Activated T-cell treated with anti-CD3 and anti-CD28 coated beads, Interleukin-2, amount 50 U/mL, for 72 hours (primary cell): ENCODE measurements around the gene TERT. TPM values are rescaled to one million over a fixed set of nuclear protein-coding genes. Genes with fewer than 3 reads are reported as not detected.
"Not testable (repeated sequence)": the region's sequence is repeated elsewhere in the genome, so short reads cannot be mapped to it uniquely, and the experiment has no call there.

Experiments
- ATAC-seq, 2 donors: fragments of 150-1000 bp; cut with Tn5 transposase; replicated peaks in 1 of 2; 2 replicates each; pipeline ENCODE4 v1.10.0; 2021; ENCODE audit warnings: moderate library complexity in 2 of 2, mild to moderate bottlenecking in 1 of 2
- DNase-seq, 2 donors: peaks; one replicate each; pipeline ENCODE4 v3.0.0; 2021 to 2022; ENCODE audit warnings: mixed read lengths in 1 of 2
- H3K27ac Mint-ChIP-seq: one replicate; pipeline ENCODE4 v1.8.0; 2022; ENCODE audit warnings: mild to moderate bottlenecking, moderate library complexity, mixed read lengths
- H3K27me3 Mint-ChIP-seq: one replicate; pipeline ENCODE4 v1.8.0; 2022; ENCODE audit warnings: low read depth, mixed read lengths
- H3K36me3 Mint-ChIP-seq, 2 donors: one replicate each; pipeline ENCODE4 v1.8.0; 2022; ENCODE audit warnings: mixed read lengths in 2 of 2, mild to moderate bottlenecking in 1 of 2; ENCODE audit not compliant: insufficient read depth in 2 of 2
- H3K4me1 Mint-ChIP-seq: one replicate; pipeline ENCODE4 v1.8.0; 2022; ENCODE audit warnings: low read depth, mixed read lengths
- H3K4me3 Mint-ChIP-seq, 2 donors: one replicate each; pipeline ENCODE4 v1.8.0; 2022; ENCODE audit warnings: mild to moderate bottlenecking in 2 of 2, mixed read lengths in 2 of 2, moderate library complexity in 2 of 2
- H3K9me3 Mint-ChIP-seq, 2 donors: one replicate each; pipeline ENCODE4 v1.8.0; 2022; ENCODE audit warnings: mixed read lengths in 2 of 2
- total RNA-seq, 2 donors: library from RNA; stranded (reverse); gene quantifications; one replicate each; pipeline ENCODE4 v1.2.3, GENCODE V29; 2022

The TERT gene
- total RNA-seq, 2 donors from 2014 or later: 2.5 to 5.1 TPM

GRCh38 chr5:1293416-1294205 lies 1.3 kb downstream of the TERT start:
- Mint-ChIP-seq H3K9me3 (no peaks in the 10 kb centered on the region), H3K4me3 (peak overlapping the region; percentile 58 to 67), H3K4me1 (peaks cover 7% of the 10 kb centered on the region), H3K27ac (no peak overlapping the region), H3K36me3 (no peaks in the 10 kb centered on the region), H3K27me3 (no peaks in the 10 kb centered on the region)
- ATAC-seq (no peak), DNase-seq (no peak)

- Mint-ChIP-seq H3K36me3 (peaks cover 4 to 6% of the 10 kb centered on the region in 2 donors), H3K27me3 (no peaks in the 10 kb centered on the region), H3K4me3 (peak overlapping the region in 1 of 2 donors; percentile 8), H3K4me1 (peaks cover 7% of the 10 kb centered on the region), H3K9me3 (peaks cover 2% of the 10 kb centered on the region in 2 donors), H3K27ac (no peak overlapping the region)
- DNase-seq: no peak
- no peak for ATAC-seq
These were observed 1.9 kb downstream of the TERT start for GRCh38 chr5:1292846-1293415.

DNA sequence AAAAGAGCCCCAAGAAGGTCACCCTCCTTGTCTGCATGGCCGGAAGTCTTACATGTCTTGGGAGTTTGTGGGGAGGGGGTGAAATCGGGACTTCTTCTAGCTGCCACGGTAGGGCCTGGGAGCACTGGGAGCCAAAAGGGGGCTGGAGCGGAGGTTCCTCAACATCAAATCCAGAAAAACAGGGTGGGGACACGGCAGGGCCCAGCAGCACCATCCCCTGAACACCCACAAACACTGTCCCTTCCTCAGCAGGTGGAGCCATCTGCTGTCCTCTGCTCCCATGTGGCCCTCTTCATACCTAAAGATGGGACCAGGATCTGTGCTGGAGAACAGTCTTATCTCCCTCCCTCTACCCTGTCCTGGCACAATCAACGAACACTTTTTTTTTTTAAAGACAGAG lies 2.7 kb downstream of the TERT start:
- Mint-ChIP-seq H3K36me3 (peaks cover 4 to 7% of the 10 kb centered on the region in 2 donors), H3K27ac (no peak overlapping the region), H3K27me3 (no peaks in the 10 kb centered on the region), H3K9me3 (peaks cover 2 to 3% of the 10 kb centered on the region in 2 donors), H3K4me1 (peaks cover 7% of the 10 kb centered on the region), H3K4me3 (no peak overlapping the region)
- DNase-seq: no peak
- no peak for ATAC-seq

DNA sequence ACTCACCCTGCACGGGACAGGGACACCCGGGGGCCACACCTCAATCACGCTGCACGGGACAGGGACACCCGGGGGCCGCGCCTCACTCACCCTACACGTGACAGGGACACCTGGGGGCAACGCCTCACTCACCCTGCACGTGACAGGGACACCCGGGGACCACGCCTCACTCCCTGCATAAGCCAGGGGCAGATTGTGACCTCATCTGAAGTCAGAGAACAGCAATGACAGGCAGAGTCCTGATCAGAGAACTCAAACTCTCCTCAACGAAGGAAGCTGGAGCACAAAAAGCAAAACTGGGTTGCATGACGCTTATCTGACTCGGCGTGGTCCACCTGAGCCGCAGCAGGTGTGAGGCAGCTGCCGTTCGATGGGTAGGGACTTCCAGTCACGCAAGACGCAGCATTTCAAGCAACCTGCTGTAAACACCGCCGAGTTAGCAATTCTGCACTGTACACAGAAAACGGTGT lies 3.2 kb downstream of the TERT start:
- Mint-ChIP-seq H3K4me3 (no peak overlapping the region), H3K4me1 (peaks cover 7% of the 10 kb centered on the region), H3K36me3 (peaks cover 4 to 7% of the 10 kb centered on the region in 2 donors), H3K27ac (no peak overlapping the region), H3K9me3 (peaks cover 2 to 3% of the 10 kb centered on the region in 2 donors), H3K27me3 (no peaks in the 10 kb centered on the region)
- ATAC-seq: no peak
- no peak for DNase-seq

- not testable (repeated sequence) for H3K27me3 Mint-ChIP-seq, H3K4me3 Mint-ChIP-seq, H3K4me1 Mint-ChIP-seq, DNase-seq, H3K9me3 Mint-ChIP-seq, ATAC-seq, H3K36me3 Mint-ChIP-seq, H3K27ac Mint-ChIP-seq
These were observed 3.9 kb downstream of the TERT start for GRCh38 chr5:1290956-1291355.

GRCh38 chr5:1289559-1289958 lies 5.3 kb downstream of the TERT start:
- not testable (repeated sequence) for H3K4me1 Mint-ChIP-seq, H3K4me3 Mint-ChIP-seq, H3K27ac Mint-ChIP-seq, H3K9me3 Mint-ChIP-seq, ATAC-seq, H3K27me3 Mint-ChIP-seq, H3K36me3 Mint-ChIP-seq, DNase-seq

GRCh38 chr5:1288439-1289335 lies 6.2 kb downstream of the TERT start:
- Mint-ChIP-seq H3K36me3 (peaks cover 4 to 7% of the 10 kb centered on the region in 2 donors), H3K4me1 (peaks cover 7% of the 10 kb centered on the region), H3K27ac (no peak overlapping the region), H3K4me3 (no peak overlapping the region), H3K9me3 (peaks cover 2 to 3% of the 10 kb centered on the region in 2 donors), H3K27me3 (no peaks in the 10 kb centered on the region)
- ATAC-seq (no peak), DNase-seq (no peak)

DNA sequence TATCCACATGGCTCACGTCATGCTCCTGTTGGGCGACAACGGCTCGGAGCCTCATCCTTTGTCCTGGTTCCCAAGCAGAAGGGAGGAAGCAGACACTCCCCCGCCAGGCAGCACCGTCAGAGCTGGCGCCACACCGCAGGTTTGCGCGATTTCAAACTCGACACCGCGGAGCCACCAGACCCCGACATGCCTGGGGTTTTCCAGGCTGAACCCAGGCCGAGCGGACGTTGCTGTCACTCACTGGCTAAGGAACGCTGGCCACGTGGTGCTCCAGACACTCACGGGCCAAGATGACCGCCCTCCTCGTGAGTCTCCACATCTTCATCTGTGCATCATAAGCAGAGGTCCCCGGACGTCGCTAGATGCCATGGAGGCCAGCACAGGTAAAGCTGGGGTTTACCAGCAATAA lies 9.0 kb downstream of the TERT start:
- Mint-ChIP-seq H3K36me3 (peaks cover 4 to 7% of the 10 kb centered on the region in 2 donors), H3K9me3 (peaks cover 2 to 3% of the 10 kb centered on the region in 2 donors), H3K27ac (no peak overlapping the region), H3K27me3 (no peaks in the 10 kb centered on the region), H3K4me1 (no peaks in the 10 kb centered on the region), H3K4me3 (no peak overlapping the region)
- ATAC-seq: no peak
- DNase-seq: no peak

- Mint-ChIP-seq H3K27me3 (no peaks in the 10 kb centered on the region), H3K27ac (no peak overlapping the region), H3K4me1 (no peaks in the 10 kb centered on the region), H3K4me3 (no peak overlapping the region), H3K36me3 (peaks cover 4 to 7% of the 10 kb centered on the region in 2 donors), H3K9me3 (peaks cover 2 to 3% of the 10 kb centered on the region in 2 donors)
- no peak for DNase-seq
- no peak for ATAC-seq
These were observed 9.7 kb downstream of the TERT start for GRCh38 chr5:1285141-1285540.

DNA sequence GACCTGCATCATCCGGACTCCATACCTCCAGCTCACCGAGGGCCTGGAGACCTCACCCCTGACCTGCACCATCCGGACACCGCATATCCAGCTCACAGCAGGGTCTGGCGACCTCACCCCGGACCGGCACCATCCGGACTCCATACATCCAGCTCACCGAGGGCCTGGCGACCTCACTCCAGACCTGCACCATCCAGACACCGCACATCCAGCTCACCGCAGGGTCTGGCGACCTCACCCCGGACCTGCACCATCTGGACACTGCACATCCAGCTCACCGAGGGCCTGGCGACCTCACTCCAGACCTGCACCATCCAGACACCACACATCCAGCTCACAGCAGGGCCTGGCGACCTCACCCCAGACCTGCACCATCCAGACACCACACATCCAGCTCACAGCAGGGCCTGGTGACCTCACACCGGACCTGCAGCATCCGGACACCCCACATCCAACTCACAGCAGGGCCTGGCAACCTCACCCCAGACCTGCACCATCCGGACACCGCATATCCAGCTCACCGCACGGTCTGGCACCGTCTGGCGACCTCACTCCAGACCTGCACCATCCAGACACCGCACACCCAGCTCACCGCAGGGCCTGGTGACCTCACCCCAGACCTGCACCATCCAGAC lies 10.4 kb downstream of the TERT start:
- H3K27ac Mint-ChIP-seq, H3K9me3 Mint-ChIP-seq, H3K4me1 Mint-ChIP-seq, H3K36me3 Mint-ChIP-seq, H3K27me3 Mint-ChIP-seq, H3K4me3 Mint-ChIP-seq, DNase-seq, ATAC-seq: not testable (repeated sequence)

- not testable (repeated sequence) for ATAC-seq, H3K27me3 Mint-ChIP-seq, H3K27ac Mint-ChIP-seq, DNase-seq, H3K9me3 Mint-ChIP-seq, H3K4me3 Mint-ChIP-seq, H3K4me1 Mint-ChIP-seq, H3K36me3 Mint-ChIP-seq
These were observed 11.2 kb downstream of the TERT start for GRCh38 chr5:1283729-1284041.

DNA sequence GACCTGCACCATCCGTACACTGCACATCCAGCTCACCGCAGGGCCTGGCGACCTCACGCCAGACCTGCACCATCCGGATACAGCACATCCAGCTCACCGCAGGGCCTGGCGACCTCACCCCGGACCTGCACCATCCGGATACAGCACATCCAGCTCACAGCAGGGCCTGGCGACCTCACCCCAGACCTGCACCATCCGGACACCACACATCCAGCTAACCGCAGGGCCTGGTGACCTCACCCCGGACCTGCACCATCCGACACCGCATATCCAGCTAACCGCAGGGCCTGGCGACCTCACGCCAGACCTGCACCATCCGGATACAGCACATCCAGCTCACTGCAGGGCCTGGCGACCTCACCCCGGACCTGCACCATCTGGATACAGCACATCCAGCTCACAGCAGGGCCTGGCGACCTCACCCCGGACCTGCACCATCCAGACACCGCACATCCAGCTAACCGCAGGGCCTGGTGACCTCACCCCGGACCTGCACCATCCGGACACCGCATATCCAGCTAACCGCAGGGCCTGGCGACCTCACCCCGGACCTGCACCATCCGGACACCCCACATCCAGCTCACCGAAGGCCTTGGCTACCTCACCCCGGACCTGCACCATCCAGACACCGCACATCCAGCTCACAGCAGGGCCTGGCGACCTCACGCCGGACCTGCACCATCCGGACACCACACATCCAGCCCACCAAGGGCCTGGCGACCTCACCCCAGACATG lies 11.7 kb downstream of the TERT start:
- not testable (repeated sequence) for H3K4me1 Mint-ChIP-seq, DNase-seq, H3K36me3 Mint-ChIP-seq, H3K27me3 Mint-ChIP-seq, H3K27ac Mint-ChIP-seq, ATAC-seq, H3K4me3 Mint-ChIP-seq, H3K9me3 Mint-ChIP-seq
